ENCODE results near the gene NUP37.

The NUP37 gene

GRCh38 chr12:102029141-102029540, 90.8 kb downstream of the NUP37 start:
- no peak for TF ChIP-seq CTCF (IDR thresholded peaks at IDR 0.05; ENCODE audit: poor library complexity, severe bottlenecking)
- no peaks in the 10 kb centered on the region for H3K4me1 ChIP-seq (ENCODE audit: insufficient read depth, poor library complexity, severe bottlenecking)
- no peaks in the 10 kb centered on the region for H3K27me3 ChIP-seq (ENCODE audit: insufficient read depth, poor library complexity, severe bottlenecking)
- no peak overlapping the region for H3K4me3 ChIP-seq (ENCODE audit: severe bottlenecking)
- peaks cover 19% of the 10 kb centered on the region for H3K36me3 ChIP-seq (ENCODE audit: low read depth)
- no peak for DNase-seq (ENCODE audit: low spot score)
- no peaks in the 10 kb centered on the region for H3K9me3 ChIP-seq (ENCODE audit: severe bottlenecking)
- no peak for ATAC-seq (ENCODE audit: low read depth)
- no peak overlapping the region for H3K27ac ChIP-seq (ENCODE audit: poor library complexity, severe bottlenecking)

- Histone ChIP-seq H3K36me3 (ENCODE audit: low read depth) (peaks cover 17% of the 10 kb centered on the region), H3K9me3 (ENCODE audit: severe bottlenecking) (no peaks in the 10 kb centered on the region), H3K27me3 (ENCODE audit: insufficient read depth, poor library complexity, severe bottlenecking) (no peaks in the 10 kb centered on the region), H3K27ac (ENCODE audit: poor library complexity, severe bottlenecking) (no peak overlapping the region), H3K4me3 (ENCODE audit: severe bottlenecking) (no peak overlapping the region), H3K4me1 (ENCODE audit: insufficient read depth, poor library complexity, severe bottlenecking) (no peaks in the 10 kb centered on the region)
- no peak for DNase-seq (ENCODE audit: low spot score)
- no peak; the same call in 2 of the 3 replicates for ATAC-seq (ENCODE audit: low read depth)
- no peak for TF ChIP-seq CTCF (IDR thresholded peaks at IDR 0.05; ENCODE audit: poor library complexity, severe bottlenecking)
Measured at GRCh38 chr12:102026728-102027127, 93.2 kb downstream of the NUP37 start.

GRCh38 chr12:102024765-102025164, 95.1 kb downstream of the NUP37 start:
- H3K4me1 ChIP-seq (ENCODE audit: insufficient read depth, poor library complexity, severe bottlenecking): no peaks in the 10 kb centered on the region
- DNase-seq (ENCODE audit: low spot score) (no peak), ATAC-seq (ENCODE audit: low read depth) (no peak)
- no peak for TF ChIP-seq CTCF (IDR thresholded peaks at IDR 0.05; ENCODE audit: poor library complexity, severe bottlenecking)
- no peak overlapping the region for H3K4me3 ChIP-seq (ENCODE audit: severe bottlenecking)
- H3K36me3 ChIP-seq (ENCODE audit: low read depth): peaks cover 9% of the 10 kb centered on the region; the same call in 1 of the 2 replicates
- no peaks in the 10 kb centered on the region for H3K27me3 ChIP-seq (ENCODE audit: insufficient read depth, poor library complexity, severe bottlenecking)
- no peaks in the 10 kb centered on the region for H3K9me3 ChIP-seq (ENCODE audit: severe bottlenecking)
- H3K27ac ChIP-seq (ENCODE audit: poor library complexity, severe bottlenecking): no peak overlapping the region

GRCh38 chr12:102023343-102023930, 96.5 kb downstream of the NUP37 start:
- Histone ChIP-seq H3K27ac (ENCODE audit: poor library complexity, severe bottlenecking) (no peak overlapping the region), H3K36me3 (ENCODE audit: low read depth) (peaks cover 8% of the 10 kb centered on the region; the same call in 1 of the 2 replicates), H3K4me1 (ENCODE audit: insufficient read depth, poor library complexity, severe bottlenecking) (no peaks in the 10 kb centered on the region), H3K4me3 (ENCODE audit: severe bottlenecking) (no peak overlapping the region), H3K9me3 (ENCODE audit: severe bottlenecking) (no peaks in the 10 kb centered on the region), H3K27me3 (ENCODE audit: insufficient read depth, poor library complexity, severe bottlenecking) (no peaks in the 10 kb centered on the region)
- no peak for TF ChIP-seq CTCF (IDR thresholded peaks at IDR 0.05; ENCODE audit: poor library complexity, severe bottlenecking)
- DNase-seq (ENCODE audit: low spot score): no peak
- no peak for ATAC-seq (ENCODE audit: low read depth)
